GM12878 (cell line): ENCODE measurements around the gene CARHSP1. TPM values are rescaled to one million over a fixed set of nuclear protein-coding genes. Genes with fewer than 3 reads are reported as not detected.
A peak's percentile ranks its signal among the peaks of the same experiment; 100 is the strongest.

Source experiments
- ATAC-seq: fragments of 200-7000 bp; cut with Tn5 transposase; 3 replicates; pipeline ENCODE4 v1.9.1; 2020; ENCODE audit warnings: mild to moderate bottlenecking, moderate library complexity
- BruUV-seq: library from RNA; stranded (reverse); fragments of 400-500 nt; replicated peaks from 2 replicates; lab custom pipeline; 2021; lab: Mats Ljungman, UMichigan
- CTCF ChIA-PET: fragments of 300-600 bp; sonication (Branson Sonifier 250); formaldehyde crosslinking; extraction: SDS; loops from one replicate; lab custom pipeline; 2021; ENCODE audit warnings: inconsistent platforms; lab: Yijun Ruan, JAX
- POLR2A ChIA-PET: fragments of 350-600 bp; formaldehyde crosslinking; extraction: SDS; loops from one replicate; lab custom pipeline; 2021; ENCODE audit warnings: inconsistent platforms; lab: Charles Lee
- RAD21 ChIA-PET: fragments of 300-600 bp; sonication (Branson Sonifier 250); formaldehyde crosslinking; loops from one replicate; lab custom pipeline; 2023; ENCODE audit warnings: antibody characterized with exemption; ENCODE audit not compliant: unreplicated experiment; lab: Charles Lee
- SMC1A ChIA-PET: fragments of 300-600 bp; sonication (Branson Sonifier 250); formaldehyde crosslinking; loops from one replicate; lab custom pipeline; 2023; ENCODE audit not compliant: unreplicated experiment, uncharacterized antibody; lab: Charles Lee
- DNase-seq: peaks from one replicate; pipeline ENCODE4 v3.0.0-alpha.2; 2011; ENCODE audit warnings: low read depth, low spot score
- FAIRE-seq: peaks from 3 replicates; lab custom pipeline; 2011; peaks lifted over from hg19 to GRCh38; lab: Jason Lieb, UNC
- H2AFZ ChIP-seq: 2 replicates; pipeline ENCODE4 v1.6.0; 2011; ENCODE audit warnings: low read depth, low read length, control low read depth; ENCODE audit not compliant: control insufficient read depth
- H3K27ac ChIP-seq: 2 replicates; pipeline ENCODE4 v1.5.1; 2011; ENCODE audit warnings: control low read depth; ENCODE audit not compliant: control insufficient read depth, insufficient read depth
- H3K27me3 ChIP-seq, 2 experiments: replicated peaks in 1 of 2; 2 replicates each; pipeline versions ENCODE4 v1.6.0 to v1.6.1; 2011; ENCODE audit warnings: low read length in 1 of 2; ENCODE audit not compliant: control insufficient read depth in 2 of 2, insufficient read depth in 2 of 2
- H3K36me3 ChIP-seq, 2 experiments: 2 replicates each; pipeline ENCODE4 v1.5.1; 2011; ENCODE audit warnings: low read length in 1 of 2; ENCODE audit not compliant: control insufficient read depth in 2 of 2, insufficient read depth in 2 of 2
- H3K4me1 ChIP-seq: 2 replicates; pipeline ENCODE4 v1.6.1; 2011; ENCODE audit warnings: mild to moderate bottlenecking, low read length, moderate library complexity, mixed read lengths; ENCODE audit not compliant: control insufficient read depth, insufficient read depth
- H3K4me2 ChIP-seq: 2 replicates; pipeline ENCODE4 v1.6.0; 2011; ENCODE audit warnings: control low read depth; ENCODE audit not compliant: control insufficient read depth, insufficient read depth
- H3K4me3 ChIP-seq: fragments of 200-600 bp; sonication (generic); 2 replicates; pipeline ENCODE4 v1.5.1; 2016
- H3K79me2 ChIP-seq: 2 replicates; pipeline ENCODE4 v1.6.0; 2011; ENCODE audit warnings: low read length; ENCODE audit not compliant: control insufficient read depth, insufficient read depth
- H3K9ac ChIP-seq: 2 replicates; pipeline ENCODE4 v1.8.0; 2011; ENCODE audit warnings: low read length, control low read depth, mixed read lengths; ENCODE audit not compliant: control insufficient read depth, insufficient read depth
- H3K9me3 ChIP-seq: replicated peaks from 3 replicates; pipeline ENCODE4 v1.5.1; 2011; ENCODE audit warnings: mild to moderate bottlenecking, low read length; ENCODE audit not compliant: control insufficient read depth, insufficient read depth
- H4K20me1 ChIP-seq: 2 replicates; pipeline ENCODE4 v1.6.0; 2011; ENCODE audit not compliant: control insufficient read depth, insufficient read depth
- CTCF ChIP-seq, 3 experiments: IDR thresholded peaks in 2 of 3; conservative IDR thresholded peaks in 1 of 3; 2 replicates each; pipeline ENCODE4 v1.5.1; 2011; ENCODE audit warnings: low read depth in 3 of 3, low read length in 3 of 3, mild to moderate bottlenecking in 3 of 3, control low read depth in 2 of 3, moderate library complexity in 2 of 3, inconsistent platforms in 1 of 3, mixed read lengths in 1 of 3; ENCODE audit not compliant: control insufficient read depth in 2 of 3, insufficient read depth in 1 of 3; ENCODE audit errors: extremely low read depth in 1 of 3
- MYC ChIP-seq: IDR thresholded peaks from 2 replicates; pipeline ENCODE4 v1.6.1; 2011; ENCODE audit warnings: mild to moderate bottlenecking, low read length, moderate library complexity, inconsistent platforms; ENCODE audit not compliant: insufficient read depth, insufficient replicate concordance, insufficient read length, severe bottlenecking
- RAD21 ChIP-seq: IDR thresholded peaks from 2 replicates; pipeline ENCODE4 v1.6.1; 2011; ENCODE audit warnings: mild to moderate bottlenecking, low read depth, low read length, moderate library complexity; ENCODE audit not compliant: insufficient read depth
- RB1 ChIP-seq: fragments of 450-650 bp; formaldehyde crosslinking; IDR thresholded peaks from 2 replicates; pipeline ENCODE4 v1.6.1; 2017; ENCODE audit warnings: mild to moderate bottlenecking, borderline replicate concordance
- SMAD1 ChIP-seq: fragments of 450-650 bp; IDR thresholded peaks from 2 replicates; pipeline ENCODE4 v1.6.1; 2018; ENCODE audit warnings: mild to moderate bottlenecking, low read depth; ENCODE audit not compliant: partially characterized antibody
- WGBS: methylation state at CpG from one replicate; pipeline ENCODE4 v1.1.6; 2016; ENCODE audit warnings: low lambda C conversion rate; ENCODE audit not compliant: insufficient replicate concordance, insufficient coverage; ENCODE audit errors: missing lambda C conversion rate; 5-methylcytosine and 5-hydroxymethylcytosine counted together
- in situ Hi-C: fragments of 300-500 bp; cut with MboI; formaldehyde crosslinking; loops from 9 replicates; pipeline ENCODE4 v1.14.3; 2018; ENCODE audit warnings: mixed read lengths
- intact Hi-C: fragments of 100-400 bp; cut with micrococcal nuclease; formaldehyde crosslinking; loops from one replicate; pipeline ENCODE4 v1.14.2; 2022; ENCODE audit not compliant: unreplicated experiment
- polyA plus RNA-seq, 11 experiments: library from polyadenylated mRNA; depleted of rRNA in 4 of 11; unstranded in 6 of 11; stranded (reverse) in 5 of 11; fragments of >200 nt; fragmentation: Nextera tagmentation in 4 of 11; fragmentation: Illumina TruSeq in 1 of 11; extraction: Ambion mirVana in 4 of 11; extraction: Trizol in 1 of 11; gene quantifications; 1 replicate in 1 of 11; 2 replicates in 10 of 11; pipeline versions ENCODE4 v1.2.1 to v1.2.3, GENCODE V29; 2011 to 2016; ENCODE audit warnings: inconsistent platforms in 2 of 11, missing spikeins in 2 of 11, low read depth in 1 of 11
- total RNA-seq, 4 experiments: library from RNA; depleted of rRNA in 3 of 4; stranded (reverse); fragments of >200 nt in 3 of 4; fragmentation: Illumina TruSeq in 1 of 4; extraction: Trizol in 1 of 4; gene quantifications; 2 replicates each; pipeline versions ENCODE4 v1.2.1 to v1.2.3, GENCODE V29; 2013 to 2021

The CARHSP1 gene
- total and polyA plus RNA-seq, 10 of the 15 experiments (the other 5 are each of a cell fraction or from before 2014, with no cell fraction given), result 5.5 to 112 (median 67.0) TPM

DNA sequence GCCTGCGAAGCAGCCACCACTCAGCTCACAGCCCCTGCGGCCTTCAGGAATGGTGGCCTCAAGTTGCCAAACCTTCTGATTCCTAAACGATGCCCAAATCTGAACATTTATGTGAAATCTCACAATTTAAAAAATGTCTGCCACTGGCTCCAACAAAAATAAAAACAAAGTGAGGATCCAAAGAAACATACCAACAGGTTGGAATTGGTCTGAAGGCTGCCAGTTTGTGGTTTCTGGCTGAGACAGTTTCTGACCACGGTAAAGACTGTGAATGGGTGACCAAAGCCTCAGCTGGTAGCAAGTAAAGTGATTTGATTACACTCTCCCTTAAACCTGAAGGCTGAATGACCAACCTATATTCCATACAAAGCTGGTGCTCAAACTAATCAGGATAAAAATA lies 38.3 kb upstream of the CARHSP1 start (continued):
- TF ChIP-seq SMAD1, result no peak
- no peak for TF ChIP-seq RB1

DNA sequence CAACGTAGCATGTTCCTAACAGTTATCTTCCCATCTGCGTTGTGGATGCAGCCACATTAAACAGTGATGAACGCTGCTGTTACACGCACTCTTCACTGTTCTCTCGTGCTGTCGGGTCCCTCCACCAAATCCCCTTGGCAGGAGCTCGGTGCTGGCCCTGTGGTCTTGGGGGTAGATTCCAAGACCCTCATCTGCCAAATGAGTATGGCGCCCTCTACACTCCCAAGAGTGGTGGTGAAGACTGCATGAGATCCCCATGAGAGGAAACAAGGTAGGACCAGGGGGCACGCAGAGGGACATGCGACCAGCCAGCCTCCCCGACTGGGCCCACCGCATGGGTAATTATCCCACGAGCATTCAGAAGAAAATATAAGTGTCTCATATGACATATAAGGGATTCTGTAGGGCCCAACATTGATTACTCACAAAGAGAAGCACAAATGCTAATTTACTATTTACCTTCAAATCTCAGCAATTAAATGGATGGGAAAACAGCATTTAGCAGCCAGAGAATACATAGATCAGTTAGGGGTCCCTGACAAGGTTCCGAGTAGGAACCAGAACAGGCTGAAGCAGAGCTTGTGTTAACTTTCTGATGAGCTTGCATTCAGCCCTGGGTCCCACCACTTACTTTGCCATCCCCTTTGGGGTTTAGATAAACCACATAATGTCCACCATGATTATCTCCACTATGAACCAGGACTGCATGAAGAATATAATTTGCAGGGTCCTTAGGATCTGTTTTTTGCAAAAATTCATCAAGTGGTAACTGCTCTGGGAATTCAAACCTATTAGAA lies 37.2 kb upstream of the CARHSP1 start:
- DNase-seq (no peak), FAIRE-seq (no peak), ATAC-seq (peak; percentile 52; the same call in 2 of the 3 replicates)
- ChIA-PET POLR2A (no interaction called here), RAD21 (no interaction called here), SMC1A (interaction anchor here (1.0 to 1.6 kb wide), 3 partner anchors 14 to 103 kb away, joined by 3 to 5 read pairs (median 3); no protein-coding TSS in a partner anchor), CTCF (interaction anchor here (1.0 to 2.5 kb wide), 7 partner anchors 9 to 197 kb away, joined by 3 to 9 read pairs (median 3); no protein-coding TSS in a partner anchor)
- H3K36me3 ChIP-seq, result peaks cover 43 to 66% of the 10 kb centered on the region in 2 experiments
- H2AFZ ChIP-seq, result no peak overlapping the region
- no peaks in the 10 kb centered on the region for H3K4me1 ChIP-seq
- in situ Hi-C loops (no loop called here), intact Hi-C loops (loop anchor here (1.0 kb wide), 2 partner anchors 30 to 102 kb away; no protein-coding TSS in a partner anchor)
- no TSS peak for BruUV-seq
- no peak overlapping the region for H3K4me3 ChIP-seq
- no peaks in the 10 kb centered on the region for H4K20me1 ChIP-seq
- no peaks in the 10 kb centered on the region for H3K9me3 ChIP-seq
- H3K9ac ChIP-seq, result no peak overlapping the region
- H3K27me3 ChIP-seq, result no peaks in the 10 kb centered on the region
- WGBS, result 93% methylated on average over 14 of the region's 14 CpGs
- TF ChIP-seq MYC (no peak), CTCF (IDR thresholded peaks at IDR 0.05 in 2 of 3, conservative IDR thresholded peaks at IDR 0.05 in 1 of 3; ENCODE audit: control insufficient read depth in 2 of 3, extremely low read depth in 1 of 3, insufficient read depth in 1 of 3, low read depth in 3 of 3, low read length in 3 of 3) (peak; percentile 8 to 25 (median 9); a peak in 1 of 6 replicates), RAD21 (no peak)
- no peak overlapping the region for H3K27ac ChIP-seq
- no peak overlapping the region for H3K4me2 ChIP-seq
- no peaks in the 10 kb centered on the region; the same call in 1 of the 2 replicates for H3K79me2 ChIP-seq
